Chondrocyte (in vitro differentiated cells): ENCODE data around the gene CHST11. TPM values are rescaled to one million over a fixed set of nuclear protein-coding genes. Genes with fewer than 3 reads are reported as not detected.

ENCODE experiments used
- DNase-seq: peaks from one replicate; pipeline ENCODE4 v3.0.0; 2021; ENCODE audit warnings: mixed read lengths, low spot score
- H3K27ac Mint-ChIP-seq: one replicate; pipeline ENCODE4 v1.8.0; 2021; ENCODE audit warnings: mild to moderate bottlenecking, moderate library complexity, mixed read lengths; ENCODE audit not compliant: unreplicated experiment
- H3K27me3 Mint-ChIP-seq: 2 replicates; pipeline ENCODE4 v1.8.0; 2021; ENCODE audit warnings: low read depth, mixed read lengths
- H3K36me3 Mint-ChIP-seq: 2 replicates; pipeline ENCODE4 v1.8.0; 2021; ENCODE audit warnings: low read depth, mixed read lengths
- H3K4me1 Mint-ChIP-seq: 2 replicates; pipeline ENCODE4 v1.8.0; 2021; ENCODE audit warnings: low read depth, mild to moderate bottlenecking, mixed read lengths
- H3K4me3 Mint-ChIP-seq: one replicate; pipeline ENCODE4 v1.8.0; 2021; ENCODE audit warnings: mild to moderate bottlenecking, moderate library complexity, mixed read lengths; ENCODE audit not compliant: unreplicated experiment
- H3K9me3 Mint-ChIP-seq: 2 replicates; pipeline ENCODE4 v1.8.0; 2021; ENCODE audit warnings: low read depth, mixed read lengths
- CTCF ChIP-seq: fragments of 200-600 bp; sonication (generic); IDR thresholded peaks from 2 replicates; pipeline ENCODE4 v1.5.0; 2021; ENCODE audit warnings: antibody characterized with exemption, mild to moderate bottlenecking, moderate library complexity
- total RNA-seq: library from RNA; stranded (reverse); gene quantifications from 3 replicates; pipeline ENCODE4 v1.2.1, GENCODE V29; 2021

CHST11 gene
- total RNA-seq, 1 donor from 2014 or later: 6.2 TPM

- Mint-ChIP-seq H3K27me3 (no peaks in the 10 kb centered on the region), H3K4me3 (no peak overlapping the region), H3K36me3 (no peaks in the 10 kb centered on the region), H3K4me1 (peaks cover 13% of the 10 kb centered on the region), H3K9me3 (no peaks in the 10 kb centered on the region), H3K27ac (no peak overlapping the region)
- DNase-seq: no peak
- no peak for TF ChIP-seq CTCF
Observed at GRCh38 chr12:104508752-104509446, 52.2 kb downstream of the CHST11 start.

GRCh38 chr12:104510145-104510872, 53.6 kb downstream of the CHST11 start:
- no peaks in the 10 kb centered on the region for H3K27me3 Mint-ChIP-seq
- H3K4me3 Mint-ChIP-seq: no peak overlapping the region
- no peak for DNase-seq
- no peaks in the 10 kb centered on the region for H3K36me3 Mint-ChIP-seq
- H3K9me3 Mint-ChIP-seq: no peaks in the 10 kb centered on the region
- H3K27ac Mint-ChIP-seq: no peak overlapping the region
- peaks cover 13% of the 10 kb centered on the region for H3K4me1 Mint-ChIP-seq
- TF ChIP-seq CTCF: no peak

- Mint-ChIP-seq H3K27ac (no peak overlapping the region), H3K36me3 (no peaks in the 10 kb centered on the region), H3K9me3 (no peaks in the 10 kb centered on the region), H3K4me1 (peaks cover 13% of the 10 kb centered on the region), H3K4me3 (no peak overlapping the region), H3K27me3 (no peaks in the 10 kb centered on the region)
- DNase-seq: no peak
- no peak for TF ChIP-seq CTCF
Observed at GRCh38 chr12:104510873-104511440, 54.2 kb downstream of the CHST11 start.

- Mint-ChIP-seq H3K27ac (no peak overlapping the region), H3K9me3 (no peaks in the 10 kb centered on the region), H3K4me3 (no peak overlapping the region), H3K4me1 (peaks cover 13% of the 10 kb centered on the region), H3K27me3 (no peaks in the 10 kb centered on the region), H3K36me3 (no peaks in the 10 kb centered on the region)
- TF ChIP-seq CTCF: no peak
- no peak for DNase-seq
Observed at GRCh38 chr12:104513681-104514080, 56.9 kb downstream of the CHST11 start.

- Mint-ChIP-seq H3K4me1 (peaks cover 14% of the 10 kb centered on the region), H3K9me3 (no peaks in the 10 kb centered on the region), H3K27ac (no peak overlapping the region), H3K4me3 (no peak overlapping the region), H3K27me3 (no peaks in the 10 kb centered on the region), H3K36me3 (no peaks in the 10 kb centered on the region)
- DNase-seq: no peak
- no peak for TF ChIP-seq CTCF
Observed at GRCh38 chr12:104514092-104514810, 57.5 kb downstream of the CHST11 start.
